Heart left ventricle (tissue), 13 donors: ENCODE results near the gene RNF2.

Experiments
- POLR2A ChIP-seq, 2 donors: fragments of 450-650 bp; IDR thresholded peaks; one replicate each; pipeline ENCODE4 v1.6.1; 2017; ENCODE audit warnings: antibody characterized with exemption in 2 of 2, mild to moderate bottlenecking in 2 of 2, moderate library complexity in 2 of 2
- TF ChIP-seq, protein P1 (sequence below), 12 donors: fragments of 200-600 bp; sonication (generic) in 4 of 12; IDR thresholded peaks; one replicate each; pipeline versions ENCODE4 v1.5.0 to v1.8.0; 2018 to 2022; ENCODE audit warnings: antibody characterized with exemption in 12 of 12, mild to moderate bottlenecking in 5 of 12
- donor health status: ischemic (EF 13 %, LVEDD 7.1; RV severe dilation, severe dysfunction).
- donor health status: DM: no; HTN: yes; CAD: no.
- donor health status: DM: no; HTN: no; CAD: no.
- donor health status: ischemic (EF 25% LVEDD 6.9; RV normal size, moderate dysfunction).
- donor health status: ischemic (EF 25% LVEDD 5.7; RV mildly dilated, moderate dysfunction).
- donor health status: ischemic (EF 35%, LVEDD 5.7; RV mildly dilated, moderate dysfunction).
- donor health status: nonischemic (EF 11% LVEDD 7.7; RV severe dilation, severe dysfunction).
- donor health status: DM: yes; HTN: yes; CAD: no.
- donor health status: PGD.
- donor health status: ischemic (EF 29% LVEDD 5.4; RV normal size, mild dysfunction).
- donor health status: nonischemic (EF 23%, LVEDD 6.1; RV moderate dilation, normal function).

DNA sequence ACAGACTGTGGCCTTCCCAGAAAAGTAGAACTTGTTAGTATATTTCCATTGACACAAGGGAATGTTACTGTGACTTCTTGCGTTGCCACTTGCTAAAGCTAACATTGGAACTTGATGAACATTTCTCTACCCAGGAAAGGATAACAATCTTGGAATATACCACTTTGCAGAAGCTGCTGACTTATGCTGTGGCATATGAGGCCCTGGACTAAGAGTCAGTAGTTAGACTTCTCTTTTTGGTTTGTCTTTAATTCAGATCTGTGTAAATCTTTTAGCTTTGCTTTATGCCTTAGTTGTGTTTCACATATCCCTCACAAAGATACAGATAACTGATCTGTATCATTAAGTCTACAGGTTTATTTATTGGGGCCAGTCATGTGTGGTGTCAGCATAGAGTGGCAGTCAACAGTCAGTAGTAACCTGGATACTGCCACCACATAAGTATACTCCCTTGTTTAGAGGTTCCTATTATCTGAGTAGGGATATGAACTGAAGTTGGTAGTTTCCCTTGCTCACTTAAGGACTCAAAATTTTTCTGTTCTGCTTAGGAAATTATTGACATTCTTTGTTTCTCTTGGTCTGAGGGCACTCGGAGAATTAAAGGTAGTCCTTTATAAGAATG lies 14.7 kb downstream of the RNF2 start:
- TF ChIP-seq, protein P1, sequence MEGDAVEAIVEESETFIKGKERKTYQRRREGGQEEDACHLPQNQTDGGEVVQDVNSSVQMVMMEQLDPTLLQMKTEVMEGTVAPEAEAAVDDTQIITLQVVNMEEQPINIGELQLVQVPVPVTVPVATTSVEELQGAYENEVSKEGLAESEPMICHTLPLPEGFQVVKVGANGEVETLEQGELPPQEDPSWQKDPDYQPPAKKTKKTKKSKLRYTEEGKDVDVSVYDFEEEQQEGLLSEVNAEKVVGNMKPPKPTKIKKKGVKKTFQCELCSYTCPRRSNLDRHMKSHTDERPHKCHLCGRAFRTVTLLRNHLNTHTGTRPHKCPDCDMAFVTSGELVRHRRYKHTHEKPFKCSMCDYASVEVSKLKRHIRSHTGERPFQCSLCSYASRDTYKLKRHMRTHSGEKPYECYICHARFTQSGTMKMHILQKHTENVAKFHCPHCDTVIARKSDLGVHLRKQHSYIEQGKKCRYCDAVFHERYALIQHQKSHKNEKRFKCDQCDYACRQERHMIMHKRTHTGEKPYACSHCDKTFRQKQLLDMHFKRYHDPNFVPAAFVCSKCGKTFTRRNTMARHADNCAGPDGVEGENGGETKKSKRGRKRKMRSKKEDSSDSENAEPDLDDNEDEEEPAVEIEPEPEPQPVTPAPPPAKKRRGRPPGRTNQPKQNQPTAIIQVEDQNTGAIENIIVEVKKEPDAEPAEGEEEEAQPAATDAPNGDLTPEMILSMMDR (IDR thresholded peaks at IDR 0.05): no peak
- TF ChIP-seq POLR2A (IDR thresholded peaks at IDR 0.05): no peak
